Measurements from ENCODE around the gene SKIL.

SKIL gene

GRCh38 chr3:170424879-170425278, 67.4 kb downstream of the SKIL start:
- no peak overlapping the region for H3K4me3 ChIP-seq (ENCODE audit: severe bottlenecking)
- DNase-seq (ENCODE audit: low spot score) (no peak), ATAC-seq (ENCODE audit: low read depth) (no peak)
- no peaks in the 10 kb centered on the region for H3K4me1 ChIP-seq (ENCODE audit: insufficient read depth, poor library complexity, severe bottlenecking)
- TF ChIP-seq, protein P1, sequence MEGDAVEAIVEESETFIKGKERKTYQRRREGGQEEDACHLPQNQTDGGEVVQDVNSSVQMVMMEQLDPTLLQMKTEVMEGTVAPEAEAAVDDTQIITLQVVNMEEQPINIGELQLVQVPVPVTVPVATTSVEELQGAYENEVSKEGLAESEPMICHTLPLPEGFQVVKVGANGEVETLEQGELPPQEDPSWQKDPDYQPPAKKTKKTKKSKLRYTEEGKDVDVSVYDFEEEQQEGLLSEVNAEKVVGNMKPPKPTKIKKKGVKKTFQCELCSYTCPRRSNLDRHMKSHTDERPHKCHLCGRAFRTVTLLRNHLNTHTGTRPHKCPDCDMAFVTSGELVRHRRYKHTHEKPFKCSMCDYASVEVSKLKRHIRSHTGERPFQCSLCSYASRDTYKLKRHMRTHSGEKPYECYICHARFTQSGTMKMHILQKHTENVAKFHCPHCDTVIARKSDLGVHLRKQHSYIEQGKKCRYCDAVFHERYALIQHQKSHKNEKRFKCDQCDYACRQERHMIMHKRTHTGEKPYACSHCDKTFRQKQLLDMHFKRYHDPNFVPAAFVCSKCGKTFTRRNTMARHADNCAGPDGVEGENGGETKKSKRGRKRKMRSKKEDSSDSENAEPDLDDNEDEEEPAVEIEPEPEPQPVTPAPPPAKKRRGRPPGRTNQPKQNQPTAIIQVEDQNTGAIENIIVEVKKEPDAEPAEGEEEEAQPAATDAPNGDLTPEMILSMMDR (IDR thresholded peaks at IDR 0.05; ENCODE audit: poor library complexity, severe bottlenecking) = no peak
- H3K36me3 ChIP-seq (ENCODE audit: low read depth) = no peaks in the 10 kb centered on the region
- no peak overlapping the region for H3K27ac ChIP-seq (ENCODE audit: poor library complexity, severe bottlenecking)
- no peaks in the 10 kb centered on the region for H3K9me3 ChIP-seq (ENCODE audit: severe bottlenecking)
- no peaks in the 10 kb centered on the region for H3K27me3 ChIP-seq (ENCODE audit: insufficient read depth, poor library complexity, severe bottlenecking)

DNA sequence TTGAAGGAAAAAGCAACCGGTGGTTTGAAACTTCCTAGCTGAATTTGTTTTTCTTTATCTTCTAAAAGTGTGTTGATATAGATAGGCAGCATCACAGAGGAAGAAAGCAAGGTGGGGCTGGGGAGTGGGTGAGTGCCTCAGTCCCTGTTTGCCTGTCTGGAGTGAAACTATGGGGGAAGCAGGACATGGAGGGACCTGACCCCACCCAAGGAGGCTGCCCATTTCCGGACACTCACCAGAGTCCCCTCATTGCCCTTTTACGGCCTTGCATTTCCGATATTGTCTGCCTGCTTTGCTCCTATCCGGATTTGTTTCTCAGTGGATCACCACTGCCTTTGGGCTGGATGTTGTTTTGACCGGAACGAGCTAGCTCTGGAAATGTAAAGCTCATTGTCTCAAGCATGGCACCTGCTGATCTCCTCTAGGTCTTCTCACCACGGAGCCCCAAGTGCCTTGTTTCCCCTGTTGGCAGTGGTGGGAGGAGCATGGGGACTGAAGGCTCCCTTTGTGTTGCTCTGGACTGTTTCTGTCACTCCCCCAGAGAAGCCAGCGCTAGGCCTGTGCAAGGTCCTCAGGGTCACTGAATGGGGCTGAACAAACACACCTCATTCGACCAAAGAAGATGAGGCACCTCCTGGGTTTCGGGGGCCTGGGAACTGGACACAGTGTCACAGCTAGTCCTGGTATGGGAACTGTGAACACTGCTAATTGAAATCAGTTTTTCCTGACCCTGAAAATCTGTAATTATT, 68.2 kb downstream of the SKIL start:
- no peak for DNase-seq (ENCODE audit: low spot score)
- Histone ChIP-seq H3K27me3 (ENCODE audit: insufficient read depth, poor library complexity, severe bottlenecking) (no peaks in the 10 kb centered on the region), H3K4me3 (ENCODE audit: severe bottlenecking) (no peak overlapping the region), H3K27ac (ENCODE audit: poor library complexity, severe bottlenecking) (no peak overlapping the region), H3K9me3 (ENCODE audit: severe bottlenecking) (no peaks in the 10 kb centered on the region), H3K4me1 (ENCODE audit: insufficient read depth, poor library complexity, severe bottlenecking) (no peaks in the 10 kb centered on the region), H3K36me3 (ENCODE audit: low read depth) (no peaks in the 10 kb centered on the region)
- no peak for ATAC-seq (ENCODE audit: low read depth)
- TF ChIP-seq, protein P1 (IDR thresholded peaks at IDR 0.05; ENCODE audit: poor library complexity, severe bottlenecking) = no peak

DNA sequence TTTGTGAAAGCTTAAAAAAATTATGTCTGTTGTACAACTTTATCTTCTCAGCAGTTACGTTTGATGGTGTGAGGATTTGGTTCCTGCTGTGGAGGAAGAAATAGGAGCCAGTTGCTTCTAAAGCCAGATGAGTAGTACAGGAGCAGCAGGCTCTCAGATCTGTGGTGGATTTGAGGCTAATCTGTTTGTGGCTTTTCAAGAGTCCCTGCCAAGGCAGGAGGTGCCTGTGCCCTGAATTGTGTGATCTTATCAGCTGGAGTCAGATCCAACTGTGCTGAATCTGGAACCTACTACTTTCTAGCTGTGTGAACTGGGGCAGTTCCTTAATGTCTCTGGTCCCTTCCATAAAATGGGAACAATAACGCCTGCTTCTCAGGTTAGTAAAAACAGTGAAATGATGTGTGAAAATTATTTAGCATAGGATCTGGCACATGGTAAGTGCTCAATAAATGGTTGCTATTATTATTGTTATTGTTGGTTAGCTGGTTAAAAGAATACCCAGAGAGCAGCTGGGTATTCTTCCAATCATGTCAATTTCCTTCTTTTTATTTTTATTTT, 68.8 kb downstream of the SKIL start:
- Histone ChIP-seq H3K4me3 (ENCODE audit: severe bottlenecking) (no peak overlapping the region), H3K27ac (ENCODE audit: poor library complexity, severe bottlenecking) (no peak overlapping the region), H3K4me1 (ENCODE audit: insufficient read depth, poor library complexity, severe bottlenecking) (no peaks in the 10 kb centered on the region), H3K27me3 (ENCODE audit: insufficient read depth, poor library complexity, severe bottlenecking) (no peaks in the 10 kb centered on the region), H3K36me3 (ENCODE audit: low read depth) (no peaks in the 10 kb centered on the region), H3K9me3 (ENCODE audit: severe bottlenecking) (no peaks in the 10 kb centered on the region)
- TF ChIP-seq, protein P1 (IDR thresholded peaks at IDR 0.05; ENCODE audit: poor library complexity, severe bottlenecking) = no peak
- ATAC-seq (ENCODE audit: low read depth) (no peak), DNase-seq (ENCODE audit: low spot score) (no peak)

DNA sequence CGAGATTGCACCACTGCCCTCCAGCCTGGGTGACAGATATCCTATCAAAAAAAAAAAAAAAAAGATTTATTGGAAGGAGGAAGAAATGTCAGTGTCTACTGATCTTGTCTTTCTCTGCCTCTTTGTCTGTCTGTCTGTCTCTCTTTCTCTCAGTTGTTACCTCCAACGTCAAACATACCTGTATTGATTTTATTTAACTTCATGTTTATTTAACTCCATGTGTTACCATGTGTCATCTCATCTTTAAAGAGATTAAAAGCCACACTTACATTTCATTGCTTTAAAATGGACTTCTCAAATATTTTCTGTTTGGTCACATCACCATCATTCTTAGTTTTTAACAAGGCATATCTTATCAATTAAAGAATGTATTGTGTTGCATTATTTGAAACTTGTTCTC, 70.6 kb downstream of the SKIL start:
- no peak for ATAC-seq (ENCODE audit: low read depth)
- Histone ChIP-seq H3K4me3 (ENCODE audit: severe bottlenecking) (no peak overlapping the region), H3K36me3 (ENCODE audit: low read depth) (no peaks in the 10 kb centered on the region), H3K9me3 (ENCODE audit: severe bottlenecking) (no peaks in the 10 kb centered on the region), H3K27ac (ENCODE audit: poor library complexity, severe bottlenecking) (no peak overlapping the region), H3K4me1 (ENCODE audit: insufficient read depth, poor library complexity, severe bottlenecking) (no peaks in the 10 kb centered on the region), H3K27me3 (ENCODE audit: insufficient read depth, poor library complexity, severe bottlenecking) (no peaks in the 10 kb centered on the region)
- DNase-seq (ENCODE audit: low spot score) = no peak
- TF ChIP-seq, protein P1 (IDR thresholded peaks at IDR 0.05; ENCODE audit: poor library complexity, severe bottlenecking) = no peak

DNA sequence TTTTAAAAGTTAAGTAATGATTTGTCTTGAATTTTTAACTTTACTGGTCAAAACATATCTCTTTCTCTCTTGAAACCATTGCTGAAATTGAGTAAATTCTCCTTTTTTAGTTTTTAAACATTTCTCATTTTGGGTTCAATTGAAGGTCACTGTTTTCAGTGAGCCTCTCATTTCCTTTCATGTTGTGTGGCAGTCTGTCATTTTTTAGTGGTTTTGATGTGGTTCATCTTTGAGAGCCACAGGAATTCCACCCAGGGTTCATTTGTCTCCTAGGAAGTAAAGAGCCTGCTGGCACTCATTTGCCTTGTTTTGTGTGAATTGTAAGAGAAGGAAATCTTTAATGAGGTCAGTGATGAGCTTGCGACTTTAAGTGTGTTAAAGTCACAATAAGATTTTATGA, 71.5 kb downstream of the SKIL start:
- no peak for ATAC-seq (ENCODE audit: low read depth)
- Histone ChIP-seq H3K27ac (ENCODE audit: poor library complexity, severe bottlenecking) (no peak overlapping the region), H3K27me3 (ENCODE audit: insufficient read depth, poor library complexity, severe bottlenecking) (no peaks in the 10 kb centered on the region), H3K4me1 (ENCODE audit: insufficient read depth, poor library complexity, severe bottlenecking) (no peaks in the 10 kb centered on the region), H3K36me3 (ENCODE audit: low read depth) (no peaks in the 10 kb centered on the region), H3K9me3 (ENCODE audit: severe bottlenecking) (no peaks in the 10 kb centered on the region), H3K4me3 (ENCODE audit: severe bottlenecking) (no peak overlapping the region)
- TF ChIP-seq, protein P1 (IDR thresholded peaks at IDR 0.05; ENCODE audit: poor library complexity, severe bottlenecking) = no peak
- no peak for DNase-seq (ENCODE audit: low spot score)

All from RWPE2 (cell line).